Measurements from ENCODE around the gene CIC. TPM values are rescaled to one million over a fixed set of nuclear protein-coding genes. Genes with fewer than 3 reads are reported as not detected.

CIC gene
- total and polyA plus RNA-seq, 9 donors, result 13.6 to 52.7 (median 41.9) TPM

DNA sequence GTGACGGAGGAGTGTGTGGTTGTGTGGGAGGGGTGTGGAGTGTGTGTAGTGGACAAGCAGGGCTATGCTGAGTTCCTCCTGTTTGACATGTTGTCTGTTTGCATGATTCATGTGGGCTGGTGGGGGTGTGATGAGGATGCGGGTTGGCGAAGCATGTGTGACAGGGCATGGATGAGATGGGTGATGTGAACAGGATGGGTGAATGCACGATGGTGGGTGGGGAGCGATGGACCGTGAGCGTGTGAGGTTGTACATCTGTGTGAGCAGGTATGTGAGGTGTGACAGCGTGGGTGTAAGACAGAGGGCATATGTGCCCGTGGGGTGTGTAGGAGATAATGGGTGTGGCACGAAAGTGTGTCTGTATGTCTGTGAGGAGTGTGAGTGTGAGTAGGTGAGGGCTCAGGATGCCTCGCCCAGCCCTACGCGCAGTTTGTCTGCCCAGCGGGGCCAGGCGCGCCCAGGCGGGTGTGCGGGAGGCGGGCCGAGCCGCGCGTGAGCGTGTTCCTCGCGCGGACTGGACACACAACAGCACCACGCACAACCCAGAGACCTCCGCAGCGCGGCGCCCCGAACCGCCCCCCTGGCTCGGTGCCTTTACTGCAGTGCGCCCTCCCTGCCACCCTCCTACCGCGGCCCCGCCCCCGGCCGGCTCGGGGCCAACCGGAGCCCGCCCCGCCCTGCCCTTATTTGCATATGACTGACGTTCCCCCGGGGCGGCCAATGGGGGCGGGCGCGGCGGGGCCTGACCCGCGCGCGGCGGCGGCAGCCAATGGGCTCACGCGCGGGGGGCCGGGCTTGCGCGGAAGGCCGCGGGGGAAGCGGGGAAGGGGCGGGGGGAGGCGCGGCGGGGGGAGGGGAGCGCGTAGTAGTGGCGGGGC is 14.4 kb downstream of the CIC start:
- Histone ChIP-seq H3K27me3 (ENCODE audit: control insufficient read depth, insufficient read depth, low read length) (no peaks in the 10 kb centered on the region), H3K36me3 (ENCODE audit: control insufficient read depth, insufficient read depth, low read length) (peaks cover 19% of the 10 kb centered on the region), H3K4me3 (ENCODE audit: low read length) (peak overlapping the region; percentile 40), H3K4me1 (ENCODE audit: control insufficient read depth, insufficient read depth, low read length) (peaks cover 64% of the 10 kb centered on the region), H3K9me3 (replicated peaks; ENCODE audit: control insufficient read depth, low read depth, low read length) (no peaks in the 10 kb centered on the region), H3K27ac (ENCODE audit: low read length) (peak overlapping the region; percentile 95)
- DNase-seq, result peak; percentile 99
- WGBS (ENCODE audit: insufficient coverage), result 4% methylated on average over 43 of the region's 74 CpGs

DNA sequence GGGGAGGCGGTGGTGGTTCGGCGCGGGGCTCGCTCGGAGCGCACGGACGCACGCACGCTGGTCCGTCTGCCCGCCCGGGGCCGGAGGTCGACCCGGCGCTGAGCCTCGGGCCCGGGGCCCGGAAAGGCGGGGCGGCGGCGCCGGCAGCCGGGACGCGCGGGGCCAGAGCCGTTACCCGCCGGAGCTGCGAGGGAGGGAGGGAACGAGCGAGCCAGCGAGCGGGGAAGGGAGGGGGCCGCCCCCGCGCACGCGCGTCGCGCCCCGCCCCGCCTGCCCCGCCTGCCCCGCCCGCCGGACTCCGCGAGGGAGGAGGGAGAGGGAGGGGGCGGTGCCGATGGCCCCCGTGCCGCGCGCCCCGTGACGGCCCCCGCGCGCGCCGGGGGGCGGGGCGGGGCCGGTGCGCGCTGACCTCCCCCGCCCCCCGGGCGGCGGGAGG is 15.0 kb downstream of the CIC start:
- H3K4me1 ChIP-seq (ENCODE audit: control insufficient read depth, insufficient read depth, low read length), result peaks cover 57% of the 10 kb centered on the region
- H3K36me3 ChIP-seq (ENCODE audit: control insufficient read depth, insufficient read depth, low read length), result peaks cover 25% of the 10 kb centered on the region
- peak; percentile 92 for DNase-seq
- no peaks in the 10 kb centered on the region for H3K27me3 ChIP-seq (ENCODE audit: control insufficient read depth, insufficient read depth, low read length)
- no peaks in the 10 kb centered on the region for H3K9me3 ChIP-seq (replicated peaks; ENCODE audit: control insufficient read depth, low read depth, low read length)
- under 1% methylated on average over 52 of the region's 76 CpGs for WGBS (ENCODE audit: insufficient coverage)
- H3K4me3 ChIP-seq (ENCODE audit: low read length), result no peak overlapping the region
- H3K27ac ChIP-seq (ENCODE audit: low read length), result no peak overlapping the region

DNA sequence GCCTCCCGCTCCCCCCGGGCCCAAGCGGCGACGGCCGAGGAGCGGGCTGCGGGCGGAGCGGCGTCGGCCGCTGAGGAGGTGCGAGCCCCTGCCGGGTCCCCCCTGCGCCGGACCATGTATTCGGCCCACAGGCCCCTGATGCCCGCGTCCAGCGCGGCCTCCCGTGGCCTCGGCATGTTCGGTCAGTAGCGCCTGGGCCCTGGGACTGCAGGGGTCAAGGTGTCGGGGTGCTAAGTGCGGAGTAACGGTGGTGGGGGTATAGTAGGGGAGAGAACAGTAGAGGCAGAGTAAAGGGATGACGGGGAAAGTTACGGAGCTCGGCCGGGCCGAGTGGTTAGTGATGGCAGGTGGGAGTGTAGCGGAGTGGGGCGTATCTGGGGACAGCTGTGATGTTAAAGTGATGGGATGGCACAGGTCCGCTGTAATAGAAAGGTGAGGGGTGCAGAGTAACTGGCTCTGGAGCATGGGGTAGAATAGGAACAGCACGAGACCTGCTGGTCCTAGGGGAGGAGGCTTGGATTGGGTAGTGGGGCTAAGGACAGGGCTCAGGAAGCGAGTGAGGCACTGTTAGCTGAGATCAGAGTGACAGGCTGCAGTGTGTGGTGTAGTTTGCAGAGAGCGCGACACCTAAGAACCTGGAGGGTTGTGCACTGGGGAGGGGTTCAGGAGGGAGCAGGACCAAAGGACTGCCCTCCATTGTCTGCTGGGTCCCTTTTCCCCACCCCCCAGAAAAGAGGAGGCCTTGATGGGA is 15.7 kb downstream of the CIC start:
- Histone ChIP-seq H3K4me1 (ENCODE audit: control insufficient read depth, insufficient read depth, low read length) (peaks cover 51% of the 10 kb centered on the region), H3K27me3 (ENCODE audit: control insufficient read depth, insufficient read depth, low read length) (no peaks in the 10 kb centered on the region), H3K27ac (ENCODE audit: low read length) (peak overlapping the region; percentile 80), H3K9me3 (replicated peaks; ENCODE audit: control insufficient read depth, low read depth, low read length) (no peaks in the 10 kb centered on the region), H3K4me3 (ENCODE audit: low read length) (peak overlapping the region; percentile 75), H3K36me3 (ENCODE audit: control insufficient read depth, insufficient read depth, low read length) (peaks cover 32% of the 10 kb centered on the region)
- under 1% methylated on average over 39 of the region's 41 CpGs for WGBS (ENCODE audit: insufficient coverage)
- DNase-seq, result peak; percentile 51

DNA sequence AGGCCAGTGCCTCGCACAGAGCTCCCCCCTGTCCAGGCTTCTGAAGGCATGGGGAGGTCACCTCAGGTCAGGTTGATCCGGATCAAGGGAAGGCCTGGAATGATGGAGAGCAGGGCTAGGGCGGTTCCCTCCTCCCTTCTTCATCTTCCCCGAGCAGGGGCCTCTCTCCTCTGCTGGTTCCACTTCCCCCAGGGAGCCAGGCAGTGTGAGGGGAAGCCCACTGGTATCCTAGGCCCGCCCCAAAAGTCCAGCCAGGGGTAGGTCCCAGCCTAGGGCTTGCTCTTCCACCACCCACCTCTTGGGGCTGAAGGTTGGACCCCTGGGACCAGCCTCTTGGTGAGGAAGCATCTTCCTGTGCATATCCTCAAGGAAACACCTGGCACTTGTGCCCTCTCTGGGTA is 16.5 kb downstream of the CIC start:
- Histone ChIP-seq H3K4me3 (ENCODE audit: low read length) (peak overlapping the region; percentile 75), H3K9me3 (replicated peaks; ENCODE audit: control insufficient read depth, low read depth, low read length) (no peaks in the 10 kb centered on the region), H3K4me1 (ENCODE audit: control insufficient read depth, insufficient read depth, low read length) (peaks cover 51% of the 10 kb centered on the region), H3K27me3 (ENCODE audit: control insufficient read depth, insufficient read depth, low read length) (no peaks in the 10 kb centered on the region), H3K27ac (ENCODE audit: low read length) (peak overlapping the region; percentile 80), H3K36me3 (ENCODE audit: control insufficient read depth, insufficient read depth, low read length) (peaks cover 40% of the 10 kb centered on the region)
- DNase-seq, result peak; percentile 62
- 0% methylated on average over 1 of the region's 5 CpGs for WGBS (ENCODE audit: insufficient coverage)

DNA sequence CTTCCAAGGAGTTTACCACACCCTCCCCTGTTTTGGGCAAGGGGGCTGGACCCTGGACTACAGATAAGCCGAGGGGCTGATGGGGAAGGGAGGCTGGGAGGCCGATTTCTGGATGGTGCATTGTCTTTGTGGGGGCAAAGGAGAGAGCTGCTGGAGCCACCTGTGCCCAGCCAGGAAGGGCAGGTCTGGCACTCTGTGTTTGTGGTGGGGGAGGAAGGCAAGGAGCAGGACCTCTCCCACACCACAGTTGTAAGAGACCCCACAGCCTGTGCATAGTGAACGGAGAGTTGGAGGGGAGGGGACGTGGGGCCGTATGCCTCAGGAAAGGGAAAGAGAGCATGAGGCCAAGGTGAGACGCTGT is 16.9 kb downstream of the CIC start:
- Histone ChIP-seq H3K27me3 (ENCODE audit: control insufficient read depth, insufficient read depth, low read length) (no peaks in the 10 kb centered on the region), H3K9me3 (replicated peaks; ENCODE audit: control insufficient read depth, low read depth, low read length) (no peaks in the 10 kb centered on the region), H3K4me3 (ENCODE audit: low read length) (peak overlapping the region; percentile 9), H3K36me3 (ENCODE audit: control insufficient read depth, insufficient read depth, low read length) (peaks cover 44% of the 10 kb centered on the region), H3K4me1 (ENCODE audit: control insufficient read depth, insufficient read depth, low read length) (peaks cover 48% of the 10 kb centered on the region), H3K27ac (ENCODE audit: low read length) (peak overlapping the region; percentile 80)
- WGBS (ENCODE audit: insufficient coverage), result 5% methylated on average over 3 of the region's 6 CpGs
- DNase-seq, result no peak

DNA sequence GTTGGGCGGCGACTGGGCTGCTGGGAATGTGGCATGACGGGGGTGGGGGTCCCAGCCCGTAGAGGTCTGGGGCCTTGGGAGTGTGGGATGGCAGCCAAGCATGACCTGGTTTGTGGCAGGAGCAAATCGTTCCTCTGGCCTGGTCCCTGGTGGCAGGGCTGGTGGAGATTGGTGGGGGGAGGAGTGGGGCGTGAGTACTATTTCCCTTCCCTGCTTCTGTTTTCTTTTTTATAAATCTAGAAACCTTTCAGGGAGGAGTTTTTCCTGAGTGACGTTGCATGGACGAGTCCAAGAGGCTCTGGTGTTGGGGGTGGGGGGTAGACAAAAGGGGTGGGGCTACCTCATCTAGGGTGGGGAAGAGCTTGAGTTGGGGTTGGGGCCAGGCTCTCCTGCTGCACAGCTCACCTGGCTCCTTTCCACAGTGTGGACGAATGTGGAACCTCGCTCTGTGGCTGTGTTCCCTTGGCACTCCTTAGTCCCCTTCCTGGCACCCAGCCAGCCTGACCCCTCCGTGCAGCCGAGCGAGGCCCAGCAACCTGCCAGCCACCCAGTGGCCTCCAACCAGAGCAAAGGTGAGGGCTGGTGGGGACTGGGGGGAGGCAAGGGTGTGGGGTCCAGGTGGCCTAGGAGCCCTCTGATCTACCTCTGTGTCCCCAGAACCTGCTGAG is 17.4 kb downstream of the CIC start:
- peak; percentile 77 for DNase-seq
- Histone ChIP-seq H3K36me3 (ENCODE audit: control insufficient read depth, insufficient read depth, low read length) (peaks cover 49% of the 10 kb centered on the region), H3K4me1 (ENCODE audit: control insufficient read depth, insufficient read depth, low read length) (peaks cover 43% of the 10 kb centered on the region), H3K4me3 (ENCODE audit: low read length) (peak overlapping the region; percentile 9), H3K27me3 (ENCODE audit: control insufficient read depth, insufficient read depth, low read length) (no peaks in the 10 kb centered on the region), H3K27ac (ENCODE audit: low read length) (peak overlapping the region; percentile 80), H3K9me3 (replicated peaks; ENCODE audit: control insufficient read depth, low read depth, low read length) (no peaks in the 10 kb centered on the region)
- 16% methylated on average over 4 of the region's 13 CpGs for WGBS (ENCODE audit: insufficient coverage)

DNA sequence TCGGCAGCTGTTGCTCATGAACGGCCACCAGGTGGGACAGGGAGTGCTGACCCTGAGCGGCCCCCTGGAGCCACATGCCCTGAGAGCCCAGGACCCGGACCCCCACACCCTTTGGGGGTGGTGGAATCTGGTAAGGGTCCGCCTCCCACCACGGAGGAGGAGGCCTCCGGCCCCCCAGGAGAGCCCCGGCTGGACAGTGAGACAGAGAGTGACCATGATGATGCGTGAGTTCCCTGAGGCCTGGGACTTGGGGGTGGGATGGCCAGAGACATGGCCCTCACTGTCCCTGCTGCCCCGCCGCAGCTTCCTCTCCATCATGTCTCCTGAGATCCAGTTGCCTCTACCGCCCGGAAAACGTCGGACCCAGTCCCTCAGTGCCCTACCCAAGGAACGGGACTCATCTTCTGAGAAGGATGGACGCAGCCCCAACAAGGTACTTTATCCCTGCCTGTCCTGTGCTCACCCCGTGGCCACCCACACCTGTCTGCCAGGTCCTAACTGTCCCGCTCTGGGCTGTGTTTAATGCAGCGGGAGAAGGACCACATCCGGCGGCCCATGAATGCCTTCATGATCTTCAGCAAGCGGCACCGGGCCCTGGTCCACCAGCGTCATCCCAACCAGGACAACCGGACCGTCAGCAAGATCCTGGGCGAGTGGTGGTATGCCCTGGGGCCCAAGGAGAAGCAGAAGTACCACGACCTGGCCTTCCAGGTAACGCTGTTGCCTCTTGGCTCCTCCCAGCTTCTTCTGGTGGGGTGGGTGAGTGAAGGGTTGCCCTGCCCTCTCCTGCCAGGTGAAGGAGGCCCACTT is 18.2 kb downstream of the CIC start:
- Histone ChIP-seq H3K4me3 (ENCODE audit: low read length) (no peak overlapping the region), H3K4me1 (ENCODE audit: control insufficient read depth, insufficient read depth, low read length) (peaks cover 36% of the 10 kb centered on the region), H3K9me3 (replicated peaks; ENCODE audit: control insufficient read depth, low read depth, low read length) (no peaks in the 10 kb centered on the region), H3K27ac (ENCODE audit: low read length) (peak overlapping the region; percentile 55), H3K36me3 (ENCODE audit: control insufficient read depth, insufficient read depth, low read length) (peaks cover 57% of the 10 kb centered on the region), H3K27me3 (ENCODE audit: control insufficient read depth, insufficient read depth, low read length) (no peaks in the 10 kb centered on the region)
- DNase-seq, result no peak
- WGBS (ENCODE audit: insufficient coverage), result 84% methylated on average over 27 of the region's 30 CpGs

DNA sequence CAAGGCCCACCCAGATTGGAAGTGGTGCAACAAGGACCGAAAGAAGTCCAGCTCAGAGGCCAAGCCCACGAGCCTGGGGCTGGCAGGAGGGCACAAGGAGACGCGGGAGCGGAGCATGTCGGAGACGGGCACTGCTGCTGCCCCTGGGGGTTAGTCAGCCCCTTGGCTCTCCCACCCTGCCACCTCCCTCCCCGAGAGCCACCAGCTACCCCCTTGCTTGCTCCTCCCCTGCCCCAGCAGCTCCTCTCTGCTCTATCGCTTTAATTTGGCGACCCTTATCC is 18.7 kb downstream of the CIC start:
- Histone ChIP-seq H3K27me3 (ENCODE audit: control insufficient read depth, insufficient read depth, low read length) (no peaks in the 10 kb centered on the region), H3K36me3 (ENCODE audit: control insufficient read depth, insufficient read depth, low read length) (peaks cover 62% of the 10 kb centered on the region), H3K9me3 (replicated peaks; ENCODE audit: control insufficient read depth, low read depth, low read length) (no peaks in the 10 kb centered on the region), H3K4me1 (ENCODE audit: control insufficient read depth, insufficient read depth, low read length) (peaks cover 30% of the 10 kb centered on the region), H3K4me3 (ENCODE audit: low read length) (no peak overlapping the region), H3K27ac (ENCODE audit: low read length) (no peak overlapping the region)
- 87% methylated on average over 10 of the region's 10 CpGs for WGBS (ENCODE audit: insufficient coverage)
- DNase-seq, result peak; percentile 9

DNA sequence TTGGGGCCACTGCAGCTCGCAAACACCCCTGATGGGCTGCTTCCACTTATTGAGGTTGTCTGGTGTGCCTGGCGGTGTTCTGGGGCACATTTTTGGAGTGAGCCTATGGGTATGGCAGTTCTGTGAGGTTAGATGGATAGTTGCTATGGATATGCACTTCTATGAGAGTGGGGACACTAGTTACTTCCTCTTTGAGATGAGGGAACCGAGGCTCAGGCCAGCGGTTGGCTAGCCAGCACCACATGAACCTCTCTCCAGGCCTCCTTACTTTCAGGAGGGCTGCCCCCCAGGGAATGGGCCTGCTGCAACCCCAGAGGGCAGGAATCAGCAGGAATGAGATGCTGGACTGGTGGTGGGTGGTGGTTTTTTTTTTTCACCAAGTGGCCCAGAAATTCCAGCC is 19.3 kb downstream of the CIC start:
- Histone ChIP-seq H3K4me3 (ENCODE audit: low read length) (no peak overlapping the region), H3K36me3 (ENCODE audit: control insufficient read depth, insufficient read depth, low read length) (peaks cover 68% of the 10 kb centered on the region), H3K9me3 (replicated peaks; ENCODE audit: control insufficient read depth, low read depth, low read length) (no peaks in the 10 kb centered on the region), H3K27ac (ENCODE audit: low read length) (no peak overlapping the region), H3K4me1 (ENCODE audit: control insufficient read depth, insufficient read depth, low read length) (peaks cover 24% of the 10 kb centered on the region), H3K27me3 (ENCODE audit: control insufficient read depth, insufficient read depth, low read length) (no peaks in the 10 kb centered on the region)
- WGBS (ENCODE audit: insufficient coverage), result no CpG with 5 or more reads among the region's 4 CpGs
- peak; percentile 11 for DNase-seq
